PC-9 (cell line): ENCODE measurements around the gene BARHL1. TPM values are rescaled to one million over a fixed set of nuclear protein-coding genes. Genes with fewer than 3 reads are reported as not detected.
A peak's percentile ranks its signal among the peaks of the same experiment; 100 is the strongest.

Experiments used
- BruUV-seq: library from RNA; stranded (reverse); fragments of 400-500 nt; replicated peaks from 2 replicates; lab custom pipeline; 2021; lab: Mats Ljungman, UMichigan
- CTCF ChIA-PET: fragments of 300-600 bp; sonication (Branson Sonifier 250); formaldehyde crosslinking; loops from one replicate; lab custom pipeline; 2022; ENCODE audit warnings: antibody characterized with exemption; lab: Charles Lee
- POLR2A ChIA-PET: fragments of 300-600 bp; sonication (Branson Sonifier 250); formaldehyde crosslinking; loops from one replicate; lab custom pipeline; 2022; ENCODE audit warnings: antibody characterized with exemption; ENCODE audit not compliant: unreplicated experiment; lab: Charles Lee
- DNase-seq, 2 experiments: peaks; one replicate each; pipeline versions ENCODE4 v3.0.0 to v3.0.0-alpha.2; 2015 to 2022; ENCODE audit warnings: mixed read lengths in 1 of 2
- H2AFZ ChIP-seq: fragments of 200-600 bp; sonication (generic); 2 replicates; pipeline ENCODE4 v1.8.1; 2017; ENCODE audit warnings: antibody characterized with exemption
- H3F3A ChIP-seq: fragments of 200-600 bp; sonication (generic); 2 replicates; pipeline ENCODE4 v1.8.1; 2017; ENCODE audit warnings: antibody characterized with exemption, mild to moderate bottlenecking, low read depth; ENCODE audit not compliant: insufficient read depth
- H3K27ac ChIP-seq: fragments of 200-600 bp; sonication (generic); 2 replicates; pipeline ENCODE4 v1.6.1; 2016; ENCODE audit warnings: mixed run types
- H3K27me3 ChIP-seq: fragments of 200-600 bp; sonication (generic); 2 replicates; pipeline ENCODE4 v1.6.1; 2016; ENCODE audit warnings: low read depth, mixed run types; ENCODE audit not compliant: insufficient read depth
- H3K36me3 ChIP-seq: fragments of 200-600 bp; sonication (generic); 2 replicates; pipeline ENCODE4 v1.6.1; 2016; ENCODE audit warnings: low read depth, mixed run types
- H3K4me1 ChIP-seq: fragments of 200-600 bp; sonication (generic); replicated peaks from 2 replicates; pipeline ENCODE4 v1.6.1; 2016; ENCODE audit warnings: mixed run types; ENCODE audit not compliant: insufficient read depth
- H3K4me2 ChIP-seq: fragments of 200-600 bp; sonication (generic); 2 replicates; pipeline ENCODE4 v1.6.1; 2017; ENCODE audit warnings: mixed run types
- H3K4me3 ChIP-seq: fragments of 200-600 bp; sonication (generic); 2 replicates; pipeline ENCODE4 v1.6.1; 2016; ENCODE audit warnings: mixed run types
- H3K79me2 ChIP-seq: fragments of 200-600 bp; sonication (generic); 2 replicates; pipeline ENCODE4 v1.6.1; 2017; ENCODE audit warnings: low read depth, mixed run types
- H3K9me2 ChIP-seq: fragments of 200-600 bp; sonication (generic); 2 replicates; pipeline ENCODE4 v1.8.1; 2017; ENCODE audit warnings: mild to moderate bottlenecking; ENCODE audit not compliant: insufficient read depth
- H3K9me3 ChIP-seq: fragments of 200-600 bp; sonication (generic); 2 replicates; pipeline ENCODE4 v1.8.1; 2016; ENCODE audit warnings: low read depth; ENCODE audit not compliant: insufficient read depth
- H4K20me1 ChIP-seq: fragments of 200-600 bp; sonication (generic); 2 replicates; pipeline ENCODE4 v1.8.1; 2017; ENCODE audit not compliant: insufficient read depth
- EZH2 ChIP-seq: fragments of 200-600 bp; sonication (generic); IDR thresholded peaks from 2 replicates; pipeline ENCODE4 v1.8.0; 2017; ENCODE audit warnings: antibody characterized with exemption, low read depth
- intact Hi-C: fragments of 100-400 bp; cut with micrococcal nuclease; formaldehyde crosslinking; loops from one replicate; pipeline ENCODE4 v1.10.0; 2022; ENCODE audit not compliant: unreplicated experiment
- total RNA-seq: library from RNA; stranded (reverse); gene quantifications from 2 replicates; pipeline ENCODE4 v1.2.3, GENCODE V29; 2021
- TF ChIP-seq, protein P1 (sequence below): fragments of 200-600 bp; sonication (generic); conservative IDR thresholded peaks from 2 replicates; pipeline ENCODE4 v1.6.1; 2017; ENCODE audit warnings: mixed run types, antibody characterized with exemption, mild to moderate bottlenecking, moderate library complexity

The BARHL1 gene
- total RNA-seq, 1 experiment from 2014 or later: not detected

DNA sequence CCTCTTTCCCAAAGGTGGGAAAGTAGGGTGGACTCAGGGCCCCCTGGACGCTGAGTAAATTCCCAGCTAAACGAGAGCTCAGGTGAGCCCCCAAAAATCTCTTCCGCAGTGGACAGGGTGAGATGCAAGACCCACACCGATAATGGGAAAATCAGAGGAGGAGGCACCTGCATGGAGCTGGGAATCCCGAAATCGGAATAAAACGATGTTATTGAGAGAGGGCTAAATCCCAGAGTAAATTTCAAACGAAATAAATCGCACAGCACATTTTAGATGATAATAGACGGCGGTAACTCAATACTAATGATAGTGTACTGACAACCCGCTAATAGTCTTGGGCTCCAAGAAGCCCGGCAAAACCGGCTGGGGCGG lies 3.0 kb upstream of the BARHL1 start:
- Histone ChIP-seq H3K36me3 (no peaks in the 10 kb centered on the region), H3K9me2 (no peaks in the 10 kb centered on the region), H3K27me3 (peaks cover 62% of the 10 kb centered on the region), H4K20me1 (peaks cover 3% of the 10 kb centered on the region; the same call in 1 of the 2 replicates), H2AFZ (no peak overlapping the region), H3K27ac (no peak overlapping the region), H3K4me2 (no peak overlapping the region), H3K4me1 (no peaks in the 10 kb centered on the region), H3F3A (no peaks in the 10 kb centered on the region), H3K9me3 (no peaks in the 10 kb centered on the region), H3K4me3 (no peak overlapping the region), H3K79me2 (no peaks in the 10 kb centered on the region)
- DNase-seq: no peak
- TF ChIP-seq, protein P1, sequence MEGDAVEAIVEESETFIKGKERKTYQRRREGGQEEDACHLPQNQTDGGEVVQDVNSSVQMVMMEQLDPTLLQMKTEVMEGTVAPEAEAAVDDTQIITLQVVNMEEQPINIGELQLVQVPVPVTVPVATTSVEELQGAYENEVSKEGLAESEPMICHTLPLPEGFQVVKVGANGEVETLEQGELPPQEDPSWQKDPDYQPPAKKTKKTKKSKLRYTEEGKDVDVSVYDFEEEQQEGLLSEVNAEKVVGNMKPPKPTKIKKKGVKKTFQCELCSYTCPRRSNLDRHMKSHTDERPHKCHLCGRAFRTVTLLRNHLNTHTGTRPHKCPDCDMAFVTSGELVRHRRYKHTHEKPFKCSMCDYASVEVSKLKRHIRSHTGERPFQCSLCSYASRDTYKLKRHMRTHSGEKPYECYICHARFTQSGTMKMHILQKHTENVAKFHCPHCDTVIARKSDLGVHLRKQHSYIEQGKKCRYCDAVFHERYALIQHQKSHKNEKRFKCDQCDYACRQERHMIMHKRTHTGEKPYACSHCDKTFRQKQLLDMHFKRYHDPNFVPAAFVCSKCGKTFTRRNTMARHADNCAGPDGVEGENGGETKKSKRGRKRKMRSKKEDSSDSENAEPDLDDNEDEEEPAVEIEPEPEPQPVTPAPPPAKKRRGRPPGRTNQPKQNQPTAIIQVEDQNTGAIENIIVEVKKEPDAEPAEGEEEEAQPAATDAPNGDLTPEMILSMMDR: no peak
- TF ChIP-seq EZH2: no peak
- BruUV-seq: no TSS peak
- CTCF ChIA-PET: no interaction called here
- intact Hi-C loops: loop anchor here (5.0 kb wide), 1 partner anchor 812 kb away; no protein-coding TSS in a partner anchor
- POLR2A ChIA-PET: no interaction called here

DNA sequence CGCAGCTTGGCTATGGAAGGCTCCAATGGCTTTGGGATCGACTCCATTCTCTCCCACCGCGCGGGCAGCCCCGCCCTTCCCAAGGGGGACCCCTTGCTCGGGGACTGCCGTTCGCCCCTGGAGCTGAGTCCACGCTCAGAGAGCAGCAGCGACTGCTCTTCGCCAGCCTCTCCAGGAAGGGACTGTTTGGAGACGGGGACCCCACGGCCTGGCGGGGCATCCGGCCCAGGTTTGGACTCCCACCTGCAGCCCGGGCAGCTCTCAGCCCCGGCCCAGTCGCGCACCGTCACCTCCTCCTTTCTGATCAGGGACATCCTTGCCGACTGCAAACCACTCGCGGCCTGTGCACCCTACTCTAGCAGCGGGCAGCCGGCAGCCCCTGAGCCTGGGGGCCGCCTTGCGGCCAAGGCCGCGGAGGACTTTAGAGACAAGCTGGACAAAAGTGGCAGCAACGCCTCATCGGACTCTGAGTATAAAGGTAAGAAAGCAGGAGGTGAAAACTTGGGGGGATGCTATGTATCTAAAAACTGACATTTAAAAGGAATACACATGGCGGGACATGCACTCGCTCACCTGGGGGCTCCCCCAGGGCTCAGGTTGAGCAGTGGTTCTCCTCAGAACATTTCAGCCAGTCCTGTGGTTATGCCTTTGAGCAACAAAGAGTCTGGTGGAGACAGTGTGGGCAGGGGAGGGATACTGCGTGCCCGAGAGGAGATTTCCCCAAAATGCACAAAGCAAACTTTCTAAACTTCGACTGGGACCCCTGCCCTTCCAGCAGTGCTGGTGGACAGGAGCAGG lies 579 bp downstream of the BARHL1 start:
- CTCF ChIA-PET: no interaction called here
- intact Hi-C loops: no loop called here
- no peaks in the 10 kb centered on the region for H4K20me1 ChIP-seq

DNA sequence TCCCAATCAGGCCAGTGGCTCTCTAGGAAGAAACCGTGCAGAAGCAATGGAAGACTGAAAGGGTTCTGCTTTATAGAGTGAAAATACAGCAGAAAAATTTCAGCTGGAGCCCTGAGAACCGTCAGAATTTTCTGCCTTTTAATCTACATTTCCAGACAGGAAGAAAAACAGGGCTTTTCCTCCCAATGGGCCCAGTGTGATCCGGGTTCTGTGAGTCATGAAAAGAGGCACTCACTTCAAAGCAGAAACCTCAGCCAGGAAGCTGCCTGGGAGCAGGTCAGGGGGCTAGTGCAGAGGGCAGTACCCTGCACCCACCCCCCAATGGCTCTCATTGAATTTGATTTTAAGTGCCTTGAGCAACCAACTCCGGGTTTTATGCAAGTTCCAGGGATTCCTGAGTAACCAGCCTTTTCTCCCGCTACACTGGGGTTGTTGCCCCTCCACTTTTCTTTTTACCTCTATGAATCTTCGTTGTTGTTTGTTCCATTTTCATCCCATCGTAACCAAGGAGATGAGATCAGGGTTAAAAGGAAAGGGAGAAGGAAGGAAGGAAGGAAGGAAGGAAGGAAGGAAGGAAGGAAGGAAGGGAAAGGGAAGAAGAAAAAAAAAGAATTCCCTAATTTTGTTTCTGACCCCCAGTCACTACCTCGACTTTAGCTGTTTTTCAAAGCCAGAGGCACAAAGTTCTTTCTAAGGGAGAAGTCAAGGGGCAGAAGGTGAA lies 1.3 kb downstream of the BARHL1 start:
- Histone ChIP-seq H3K79me2 (no peaks in the 10 kb centered on the region), H3K27ac (no peak overlapping the region), H3K36me3 (no peaks in the 10 kb centered on the region), H4K20me1 (no peaks in the 10 kb centered on the region), H3K4me3 (no peak overlapping the region), H3K4me2 (no peak overlapping the region), H3K27me3 (peaks cover 41% of the 10 kb centered on the region), H3K9me2 (no peaks in the 10 kb centered on the region), H3F3A (no peaks in the 10 kb centered on the region), H3K9me3 (no peaks in the 10 kb centered on the region), H2AFZ (no peak overlapping the region), H3K4me1 (no peaks in the 10 kb centered on the region)
- BruUV-seq: no TSS peak
- ChIA-PET CTCF (no interaction called here), POLR2A (no interaction called here)
- TF ChIP-seq, protein P1: no peak
- no peak for TF ChIP-seq EZH2
- intact Hi-C loops: no loop called here
- DNase-seq: peak in 1 of 2 experiments; percentile 21

More for the DNA sequence above, 579 bp downstream of the BARHL1 start:
- Histone ChIP-seq H3K79me2 (no peaks in the 10 kb centered on the region), H3F3A (no peaks in the 10 kb centered on the region), H3K4me1 (no peaks in the 10 kb centered on the region), H3K9me2 (no peaks in the 10 kb centered on the region), H3K4me3 (no peak overlapping the region), H2AFZ (no peak overlapping the region), H3K9me3 (no peaks in the 10 kb centered on the region), H3K27ac (no peak overlapping the region), H3K4me2 (no peak overlapping the region), H3K36me3 (no peaks in the 10 kb centered on the region), H3K27me3 (peaks cover 47% of the 10 kb centered on the region)
- TF ChIP-seq EZH2: no peak
- TF ChIP-seq, protein P1: no peak
- DNase-seq: peak in 1 of 2 experiments; percentile 12
- POLR2A ChIA-PET: no interaction called here
- no TSS peak for BruUV-seq
